ENCODE results near the gene PTBP1. TPM values are rescaled to one million over a fixed set of nuclear protein-coding genes. Genes with fewer than 3 reads are reported as not detected.

Gene PTBP1
- 123 and 212 TPM in 2 replicates for total RNA-seq

- DNase-seq: peak; percentile 100
Observed at GRCh38 chr19:796692-797527, at the start of gene PTBP1. TSS of gene PTBP1 (plus strand) at chr19:797452. CDS start at chr19:797498, 46 bp downstream.

- no peak for DNase-seq
Observed at GRCh38 chr19:748274-748598, 49.0 kb upstream of the PTBP1 start.

GRCh38 chr19:749811-750210 lies 47.4 kb upstream of the PTBP1 start:
- DNase-seq: no peak

GRCh38 chr19:750640-751423 lies 46.4 kb upstream of the PTBP1 start, which contains the start of gene MISP:
TSS of gene MISP (plus strand) at chr19:751112. CDS start at chr19:756947, 5,835 bp downstream.
- no peak for DNase-seq

- DNase-seq: peak; percentile 26
Observed at GRCh38 chr19:751501-752341, 45.5 kb upstream of the PTBP1 start.

- DNase-seq: peak; percentile 43
Observed at GRCh38 chr19:752652-753517, 44.4 kb upstream of the PTBP1 start.

GRCh38 chr19:754530-754929 lies 42.7 kb upstream of the PTBP1 start:
- no peak for DNase-seq

- no peak for DNase-seq
Observed at GRCh38 chr19:755063-755462, 42.2 kb upstream of the PTBP1 start.

GRCh38 chr19:756236-756635 lies 41.0 kb upstream of the PTBP1 start:
- DNase-seq: peak; percentile 59

GRCh38 chr19:756821-757688 lies 40.2 kb upstream of the PTBP1 start:
- no peak for DNase-seq

- DNase-seq: no peak
Observed at GRCh38 chr19:757811-758668, 39.2 kb upstream of the PTBP1 start.

GRCh38 chr19:763181-763580 lies 34.1 kb upstream of the PTBP1 start:
- DNase-seq: no peak

GRCh38 chr19:763869-764268 lies 33.4 kb upstream of the PTBP1 start:
- DNase-seq: no peak

- no peak for DNase-seq
Observed at GRCh38 chr19:764301-764700, 33.0 kb upstream of the PTBP1 start.

- DNase-seq: no peak
Observed at GRCh38 chr19:765179-765738, 32.0 kb upstream of the PTBP1 start.

- no peak for DNase-seq
Observed at GRCh38 chr19:768424-768823, 28.8 kb upstream of the PTBP1 start.

GRCh38 chr19:769616-770015 lies 27.6 kb upstream of the PTBP1 start:
- DNase-seq: no peak

- peak; percentile 81 for DNase-seq
Observed at GRCh38 chr19:771332-771785, 25.9 kb upstream of the PTBP1 start.

GRCh38 chr19:772063-772462 lies 25.2 kb upstream of the PTBP1 start:
- no peak for DNase-seq
